Activated naive CD4-positive, alpha-beta T cell treated with anti-CD3 and anti-CD28 coated beads, Interleukin-2, amount 50 U/mL, for 24 hours (primary cell): Measurements from ENCODE around the gene NLRP13.

Experiments
- H3K27ac Mint-ChIP-seq: one replicate; pipeline ENCODE4 v1.8.0; 2021; ENCODE audit warnings: mild to moderate bottlenecking, mixed read lengths
- H3K27me3 Mint-ChIP-seq: one replicate; pipeline ENCODE4 v1.8.0; 2021; ENCODE audit warnings: mixed read lengths
- H3K36me3 Mint-ChIP-seq: one replicate; pipeline ENCODE4 v1.8.0; 2021; ENCODE audit warnings: mixed read lengths
- H3K4me1 Mint-ChIP-seq: one replicate; pipeline ENCODE4 v1.8.0; 2021; ENCODE audit warnings: mixed read lengths
- H3K4me3 Mint-ChIP-seq: one replicate; pipeline ENCODE4 v1.8.0; 2021; ENCODE audit warnings: mild to moderate bottlenecking, mixed read lengths
- H3K9me3 Mint-ChIP-seq: one replicate; pipeline ENCODE4 v1.8.0; 2021; ENCODE audit warnings: mixed read lengths

Gene NLRP13

GRCh38 chr19:55857149-55857548, 75.0 kb downstream of the NLRP13 start:
- H3K9me3 Mint-ChIP-seq: no peaks in the 10 kb centered on the region
- no peaks in the 10 kb centered on the region for H3K36me3 Mint-ChIP-seq
- H3K4me1 Mint-ChIP-seq: no peaks in the 10 kb centered on the region
- peaks cover 1% of the 10 kb centered on the region for H3K27me3 Mint-ChIP-seq
- no peak overlapping the region for H3K4me3 Mint-ChIP-seq
- H3K27ac Mint-ChIP-seq: no peak overlapping the region

- no peak overlapping the region for H3K4me3 Mint-ChIP-seq
- no peak overlapping the region for H3K27ac Mint-ChIP-seq
Observed at GRCh38 chr19:55855160-55855559, 77.0 kb downstream of the NLRP13 start.

More at GRCh38 chr19:55855160-55855559, 77.0 kb downstream of the NLRP13 start:
- H3K27me3 Mint-ChIP-seq: no peaks in the 10 kb centered on the region
- no peaks in the 10 kb centered on the region for H3K36me3 Mint-ChIP-seq
- no peaks in the 10 kb centered on the region for H3K4me1 Mint-ChIP-seq
- no peaks in the 10 kb centered on the region for H3K9me3 Mint-ChIP-seq
